Astrocyte (in vitro differentiated cells and primary cell): Measurements from ENCODE around the gene MED13. TPM values are rescaled to one million over a fixed set of nuclear protein-coding genes. Genes with fewer than 3 reads are reported as not detected.

ENCODE experiments used
- DNase-seq: peaks from one replicate; pipeline ENCODE4 v3.0.0-alpha.2; 2010; ENCODE audit warnings: low read depth
- FAIRE-seq: peaks from 2 replicates; lab custom pipeline; 2011; peaks lifted over from hg19 to GRCh38; lab: Jason Lieb, UNC
- H2AFZ ChIP-seq: 2 replicates; pipeline ENCODE4 v1.6.0; 2012; ENCODE audit warnings: low read depth, low read length, inconsistent platforms
- H3K27ac ChIP-seq: 2 replicates; pipeline ENCODE4 v1.5.1; 2011; ENCODE audit warnings: low read depth, low read length, inconsistent platforms
- H3K27me3 ChIP-seq: 2 replicates; pipeline ENCODE4 v1.6.0; 2011; ENCODE audit warnings: low read length, inconsistent platforms; ENCODE audit not compliant: insufficient read depth
- H3K36me3 ChIP-seq: 2 replicates; pipeline ENCODE4 v1.5.1; 2011; ENCODE audit warnings: low read length, inconsistent platforms; ENCODE audit not compliant: insufficient read depth
- H3K4me1 ChIP-seq: 2 replicates; pipeline ENCODE4 v1.5.1; 2011; ENCODE audit warnings: low read length, inconsistent platforms; ENCODE audit not compliant: insufficient read depth
- H3K4me2 ChIP-seq: 2 replicates; pipeline ENCODE4 v1.6.0; 2012; ENCODE audit warnings: low read length, inconsistent platforms
- H3K4me3 ChIP-seq: 2 replicates; pipeline ENCODE4 v1.5.1; 2011; ENCODE audit warnings: low read depth, mild to moderate bottlenecking, low read length, inconsistent platforms; ENCODE audit not compliant: insufficient read depth
- H3K79me2 ChIP-seq: 2 replicates; pipeline ENCODE4 v1.6.0; 2012; ENCODE audit warnings: mild to moderate bottlenecking, low read length, inconsistent platforms; ENCODE audit not compliant: insufficient read depth
- H3K9ac ChIP-seq: 2 replicates; pipeline ENCODE4 v1.6.0; 2012; ENCODE audit warnings: mild to moderate bottlenecking, low read length, inconsistent platforms
- H3K9me3 ChIP-seq: 2 replicates; pipeline ENCODE4 v1.5.1; 2012; ENCODE audit warnings: low read depth, mild to moderate bottlenecking, low read length, inconsistent platforms; ENCODE audit not compliant: insufficient read depth
- H4K20me1 ChIP-seq: 2 replicates; pipeline ENCODE4 v1.6.0; 2012; ENCODE audit warnings: low read length, inconsistent platforms; ENCODE audit not compliant: insufficient read depth
- H3K27ac Mint-ChIP-seq: one replicate; pipeline ENCODE4 v1.8.0; 2021; ENCODE audit warnings: mild to moderate bottlenecking, mixed read lengths; ENCODE audit not compliant: unreplicated experiment
- H3K27me3 Mint-ChIP-seq: one replicate; pipeline ENCODE4 v1.8.0; 2021; ENCODE audit warnings: low read depth, mixed read lengths; ENCODE audit not compliant: unreplicated experiment
- H3K36me3 Mint-ChIP-seq: one replicate; pipeline ENCODE4 v1.8.0; 2021; ENCODE audit warnings: low read depth, mixed read lengths; ENCODE audit not compliant: unreplicated experiment
- H3K4me1 Mint-ChIP-seq: one replicate; pipeline ENCODE4 v1.8.0; 2021; ENCODE audit warnings: low read depth, mixed read lengths; ENCODE audit not compliant: unreplicated experiment
- H3K4me3 Mint-ChIP-seq: one replicate; pipeline ENCODE4 v1.8.0; 2021; ENCODE audit warnings: mild to moderate bottlenecking, moderate library complexity, mixed read lengths; ENCODE audit not compliant: unreplicated experiment
- H3K9me3 Mint-ChIP-seq: one replicate; pipeline ENCODE4 v1.8.0; 2021; ENCODE audit warnings: mild to moderate bottlenecking, mixed read lengths; ENCODE audit not compliant: unreplicated experiment
- EZH2 ChIP-seq: IDR thresholded peaks from 2 replicates; pipeline ENCODE4 v1.6.1; 2012; ENCODE audit warnings: mild to moderate bottlenecking, low read length, inconsistent platforms; ENCODE audit not compliant: insufficient read depth
- total RNA-seq: library from RNA; stranded (reverse); gene quantifications from 2 replicates; pipeline ENCODE4 v1.2.1, GENCODE V29; 2021
- TF ChIP-seq, protein P1 (sequence below): IDR thresholded peaks from 2 replicates; pipeline ENCODE4 v1.5.1; 2011; ENCODE audit warnings: low read depth, mild to moderate bottlenecking, inconsistent platforms, low read length, moderate library complexity; ENCODE audit not compliant: insufficient read depth

Gene MED13
- total RNA-seq, 1 donor from 2014 or later: 55.0 TPM

DNA sequence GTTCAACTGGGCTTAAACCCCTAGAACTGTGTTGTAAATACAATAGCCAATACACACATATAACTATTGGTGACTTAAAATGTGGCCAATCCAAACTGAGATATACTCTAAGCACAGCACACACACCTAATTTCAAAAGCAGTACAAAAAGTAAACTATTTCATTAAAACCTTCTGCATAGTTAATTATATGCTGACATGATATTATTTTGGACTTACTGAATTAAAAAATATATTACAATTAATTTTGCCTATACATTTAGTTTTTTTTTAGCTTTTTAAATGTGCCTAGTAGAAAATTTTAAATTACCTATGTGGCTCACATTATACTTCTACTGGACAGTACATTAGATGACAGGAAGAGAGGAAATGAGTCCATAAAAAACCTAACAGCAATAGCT lies 21.5 kb downstream of the MED13 start:
- no peaks in the 10 kb centered on the region for H3K27me3 Mint-ChIP-seq
- TF ChIP-seq, protein P1, sequence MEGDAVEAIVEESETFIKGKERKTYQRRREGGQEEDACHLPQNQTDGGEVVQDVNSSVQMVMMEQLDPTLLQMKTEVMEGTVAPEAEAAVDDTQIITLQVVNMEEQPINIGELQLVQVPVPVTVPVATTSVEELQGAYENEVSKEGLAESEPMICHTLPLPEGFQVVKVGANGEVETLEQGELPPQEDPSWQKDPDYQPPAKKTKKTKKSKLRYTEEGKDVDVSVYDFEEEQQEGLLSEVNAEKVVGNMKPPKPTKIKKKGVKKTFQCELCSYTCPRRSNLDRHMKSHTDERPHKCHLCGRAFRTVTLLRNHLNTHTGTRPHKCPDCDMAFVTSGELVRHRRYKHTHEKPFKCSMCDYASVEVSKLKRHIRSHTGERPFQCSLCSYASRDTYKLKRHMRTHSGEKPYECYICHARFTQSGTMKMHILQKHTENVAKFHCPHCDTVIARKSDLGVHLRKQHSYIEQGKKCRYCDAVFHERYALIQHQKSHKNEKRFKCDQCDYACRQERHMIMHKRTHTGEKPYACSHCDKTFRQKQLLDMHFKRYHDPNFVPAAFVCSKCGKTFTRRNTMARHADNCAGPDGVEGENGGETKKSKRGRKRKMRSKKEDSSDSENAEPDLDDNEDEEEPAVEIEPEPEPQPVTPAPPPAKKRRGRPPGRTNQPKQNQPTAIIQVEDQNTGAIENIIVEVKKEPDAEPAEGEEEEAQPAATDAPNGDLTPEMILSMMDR: no peak
- no peak for TF ChIP-seq EZH2

DNA sequence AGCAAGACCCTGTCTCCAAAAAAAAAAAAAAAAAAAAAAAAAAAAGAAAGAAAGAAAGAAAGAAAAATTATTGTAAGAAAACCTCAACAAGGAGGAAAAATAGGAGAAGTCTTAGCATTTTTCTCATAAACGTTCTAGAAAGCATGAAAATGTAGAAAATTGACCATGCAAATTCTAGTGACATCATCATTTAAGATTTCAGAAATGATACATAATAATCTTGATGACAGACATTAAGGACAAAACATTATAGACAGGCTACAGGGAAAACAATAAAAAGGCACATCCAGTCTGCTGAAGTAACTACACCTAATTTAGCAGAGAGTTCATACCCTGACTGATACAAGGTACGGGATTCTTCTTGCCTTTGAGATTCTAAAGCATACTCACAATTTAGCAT lies 21.9 kb downstream of the MED13 start:
- no peaks in the 10 kb centered on the region for H3K27me3 Mint-ChIP-seq
- no peak overlapping the region for H3K9ac ChIP-seq
- no peak overlapping the region for H3K4me3 ChIP-seq
- H3K4me1 ChIP-seq: no peaks in the 10 kb centered on the region
- DNase-seq (no peak), FAIRE-seq (no peak)
- no peak overlapping the region for H3K4me2 ChIP-seq
- no peak overlapping the region for H3K27ac ChIP-seq
- TF ChIP-seq EZH2: no peak
- TF ChIP-seq, protein P1: no peak
- H3K9me3 Mint-ChIP-seq: no peaks in the 10 kb centered on the region
- no peaks in the 10 kb centered on the region for H3K9me3 ChIP-seq
- H3K27ac Mint-ChIP-seq: no peak overlapping the region
- peaks cover 66% of the 10 kb centered on the region for H4K20me1 ChIP-seq
- peaks cover 2% of the 10 kb centered on the region for H3K36me3 Mint-ChIP-seq
- peaks cover 17% of the 10 kb centered on the region for H3K36me3 ChIP-seq
- H3K27me3 ChIP-seq: no peaks in the 10 kb centered on the region
- peaks cover 94% of the 10 kb centered on the region for H3K79me2 ChIP-seq
- H3K4me1 Mint-ChIP-seq: peaks cover 3% of the 10 kb centered on the region
- H3K4me3 Mint-ChIP-seq: no peak overlapping the region
- H2AFZ ChIP-seq: no peak overlapping the region

More for the DNA sequence above, 21.5 kb downstream of the MED13 start:
- H3K4me3 Mint-ChIP-seq: no peak overlapping the region
- no peaks in the 10 kb centered on the region for H3K9me3 ChIP-seq
- no peak for FAIRE-seq
- peaks cover 2% of the 10 kb centered on the region for H3K36me3 Mint-ChIP-seq
- H4K20me1 ChIP-seq: peaks cover 68% of the 10 kb centered on the region
- H3K9ac ChIP-seq: no peak overlapping the region
- peaks cover 95% of the 10 kb centered on the region for H3K79me2 ChIP-seq
- no peak overlapping the region for H3K4me3 ChIP-seq
- H3K36me3 ChIP-seq: peaks cover 17% of the 10 kb centered on the region
- H2AFZ ChIP-seq: no peak overlapping the region
- no peak overlapping the region for H3K4me2 ChIP-seq
- no peak for DNase-seq
- no peak overlapping the region for H3K27ac ChIP-seq
- peaks cover 3% of the 10 kb centered on the region for H3K4me1 Mint-ChIP-seq
- H3K27ac Mint-ChIP-seq: no peak overlapping the region
- no peaks in the 10 kb centered on the region for H3K27me3 ChIP-seq
- H3K9me3 Mint-ChIP-seq: no peaks in the 10 kb centered on the region
- H3K4me1 ChIP-seq: no peaks in the 10 kb centered on the region

GRCh38 chr17:62038248-62038647 lies 26.8 kb downstream of the MED13 start:
- Histone ChIP-seq H3K79me2 (peaks cover 95% of the 10 kb centered on the region), H3K9me3 (no peaks in the 10 kb centered on the region), H3K4me3 (no peak overlapping the region), H3K4me1 (no peaks in the 10 kb centered on the region), H2AFZ (no peak overlapping the region), H3K27ac (no peak overlapping the region), H3K9ac (no peak overlapping the region), H3K36me3 (peaks cover 21% of the 10 kb centered on the region), H3K4me2 (no peak overlapping the region), H3K27me3 (no peaks in the 10 kb centered on the region), H4K20me1 (peaks cover 74% of the 10 kb centered on the region)
- no peak for TF ChIP-seq EZH2
- TF ChIP-seq, protein P1: no peak
- no peaks in the 10 kb centered on the region for H3K27me3 Mint-ChIP-seq
- no peak for FAIRE-seq
- peaks cover 8% of the 10 kb centered on the region for H3K36me3 Mint-ChIP-seq
- no peak for DNase-seq
- H3K4me3 Mint-ChIP-seq: no peak overlapping the region
- H3K27ac Mint-ChIP-seq: no peak overlapping the region
- no peaks in the 10 kb centered on the region for H3K4me1 Mint-ChIP-seq
- H3K9me3 Mint-ChIP-seq: no peaks in the 10 kb centered on the region
